IMR-90 (cell line): ENCODE measurements around the gene PRSS8. TPM values are rescaled to one million over a fixed set of nuclear protein-coding genes. Genes with fewer than 3 reads are reported as not detected.

Experiments
- ATAC-seq: fragments of 200-7000 bp; cut with Tn5 transposase; 2 replicates; pipeline ENCODE4 v1.9.1; 2020; ENCODE audit warnings: low read depth, mild to moderate bottlenecking, moderate library complexity
- BruUV-seq: library from RNA; stranded (reverse); fragments of 400-500 nt; replicated peaks from 2 replicates; lab custom pipeline; 2021; lab: Mats Ljungman, UMichigan
- CTCF ChIA-PET: fragments of 300-600 bp; formaldehyde crosslinking; extraction: SDS; loops from one replicate; lab custom pipeline; 2021; ENCODE audit warnings: antibody characterized with exemption; lab: Yijun Ruan, JAX
- POLR2A ChIA-PET: fragments of 300-600 bp; sonication (Branson Sonifier 250); formaldehyde crosslinking; loops from one replicate; lab custom pipeline; 2022; ENCODE audit warnings: antibody characterized with exemption; ENCODE audit not compliant: unreplicated experiment; lab: Charles Lee
- DNase-seq: peaks from one replicate; pipeline ENCODE4 v3.0.0; 2013
- H2AFZ ChIP-seq: replicated peaks from 2 replicates; pipeline ENCODE3; 2013; ENCODE audit warnings: low read length, mild to moderate bottlenecking; ENCODE audit not compliant: poor library complexity
- H2AK5ac ChIP-seq: 2 replicates; pipeline ENCODE4 v1.6.1; 2013; ENCODE audit warnings: low read depth, low read length, inconsistent platforms
- H2AK9ac ChIP-seq: replicated peaks from 2 replicates; pipeline ENCODE3; 2013; ENCODE audit warnings: mild to moderate bottlenecking, low read depth, low read length, moderate library complexity; ENCODE audit not compliant: poor library complexity
- H2BK120ac ChIP-seq: 2 replicates; pipeline ENCODE4 v1.6.1; 2013; ENCODE audit warnings: low read depth, low read length, inconsistent platforms
- H2BK15ac ChIP-seq: 3 replicates; pipeline ENCODE4 v1.6.1; 2013; ENCODE audit warnings: low read depth, low read length, inconsistent platforms
- H2BK20ac ChIP-seq: 2 replicates; pipeline ENCODE4 v1.6.1; 2013; ENCODE audit warnings: low read depth, mild to moderate bottlenecking, inconsistent platforms, low read length, moderate library complexity
- H2BK5ac ChIP-seq: 2 replicates; pipeline ENCODE4 v1.6.1; 2013; ENCODE audit warnings: mild to moderate bottlenecking, low read depth, low read length, inconsistent platforms; ENCODE audit not compliant: poor library complexity, severe bottlenecking
- H3K14ac ChIP-seq: replicated peaks from 2 replicates; pipeline ENCODE4 v1.6.1; 2013; ENCODE audit warnings: low read depth, low read length, inconsistent platforms
- H3K18ac ChIP-seq: 2 replicates; pipeline ENCODE4 v1.6.1; 2013; ENCODE audit warnings: low read depth, low read length, control low read depth
- H3K23ac ChIP-seq: 2 replicates; pipeline ENCODE4 v1.6.1; 2013; ENCODE audit warnings: low read depth, low read length, inconsistent platforms
- H3K27ac ChIP-seq: 2 replicates; pipeline ENCODE4 v1.5.1; 2013; ENCODE audit warnings: mild to moderate bottlenecking, control low read depth, low read length; ENCODE audit not compliant: insufficient read depth
- H3K27me3 ChIP-seq: 2 replicates; pipeline ENCODE4 v1.6.1; 2013; ENCODE audit warnings: low read length; ENCODE audit not compliant: control insufficient read depth, insufficient read depth
- H3K36me3 ChIP-seq: 2 replicates; pipeline ENCODE4 v1.6.1; 2013; ENCODE audit warnings: low read length, mixed read lengths; ENCODE audit not compliant: control insufficient read depth, insufficient read depth
- H3K4ac ChIP-seq: 2 replicates; pipeline ENCODE4 v1.6.1; 2013; ENCODE audit warnings: low read depth, low read length, inconsistent platforms
- H3K4me1 ChIP-seq: 2 replicates; pipeline ENCODE4 v1.6.1; 2013; ENCODE audit warnings: low read length, mixed read lengths; ENCODE audit not compliant: control insufficient read depth, insufficient read depth
- H3K4me2 ChIP-seq: 2 replicates; pipeline ENCODE4 v1.6.1; 2013; ENCODE audit warnings: low read depth, mild to moderate bottlenecking, control low read depth, low read length, moderate library complexity
- H3K4me3 ChIP-seq: 2 replicates; pipeline ENCODE4 v1.5.1; 2013; ENCODE audit warnings: low read depth, mild to moderate bottlenecking, control low read depth, low read length, moderate library complexity; ENCODE audit not compliant: insufficient read depth
- H3K56ac ChIP-seq: 2 replicates; pipeline ENCODE4 v1.6.1; 2013; ENCODE audit warnings: low read length, inconsistent platforms; ENCODE audit not compliant: insufficient read depth; ENCODE audit errors: extremely low read depth
- H3K79me1 ChIP-seq, 2 experiments: 2 replicates each; pipeline ENCODE4 v1.6.1; 2013; ENCODE audit warnings: low read length in 2 of 2, inconsistent platforms in 1 of 2, low read depth in 1 of 2
- H3K9ac ChIP-seq: 2 replicates; pipeline ENCODE4 v1.6.1; 2013; ENCODE audit warnings: low read depth, low read length, control low read depth
- H3K9me1 ChIP-seq: 2 replicates; pipeline ENCODE4 v1.6.1; 2013; ENCODE audit warnings: low read length, inconsistent platforms; ENCODE audit not compliant: insufficient read depth
- H3K9me3 ChIP-seq: 2 replicates; pipeline ENCODE4 v1.6.1; 2013; ENCODE audit warnings: low read length; ENCODE audit not compliant: control insufficient read depth, insufficient read depth
- H4K20me1 ChIP-seq: 2 replicates; pipeline ENCODE4 v1.6.1; 2013; ENCODE audit warnings: low read length, inconsistent platforms; ENCODE audit not compliant: insufficient read depth
- H4K5ac ChIP-seq: 2 replicates; pipeline ENCODE4 v1.6.1; 2013; ENCODE audit warnings: mild to moderate bottlenecking, low read depth, low read length, control low read depth
- H4K8ac ChIP-seq, 2 experiments: 2 replicates each; pipeline ENCODE4 v1.6.1; 2013; ENCODE audit warnings: low read depth in 2 of 2, low read length in 2 of 2, control low read depth in 1 of 2, inconsistent platforms in 1 of 2
- H4K91ac ChIP-seq: 2 replicates; pipeline ENCODE4 v1.6.1; 2013; ENCODE audit warnings: low read depth, low read length, inconsistent platforms; ENCODE audit not compliant: insufficient read depth
- BHLHE40 ChIP-seq: fragments of 150-350 bp; IDR thresholded peaks from 2 replicates; pipeline ENCODE4 v1.6.1; 2016; ENCODE audit warnings: mild to moderate bottlenecking, low read depth, low read length
- CEBPB ChIP-seq: IDR thresholded peaks from 2 replicates; pipeline ENCODE4 v1.6.1; 2012; ENCODE audit warnings: low read depth, low read length, improper control_type of control experiment
- CHD1 ChIP-seq: IDR thresholded peaks from 2 replicates; pipeline ENCODE4 v1.6.1; 2012; ENCODE audit warnings: low read depth, low read length, improper control_type of control experiment
- CTCF ChIP-seq: conservative IDR thresholded peaks from 2 replicates; pipeline ENCODE4 v1.5.1; 2012; ENCODE audit warnings: mild to moderate bottlenecking, low read depth, low read length, improper control_type of control experiment
- ELK1 ChIP-seq: fragments of 150-350 bp; IDR thresholded peaks from 2 replicates; pipeline ENCODE4 v1.6.1; 2016; ENCODE audit warnings: low read depth, mild to moderate bottlenecking, low read length, moderate library complexity, borderline replicate concordance
- MAFK ChIP-seq: IDR thresholded peaks from 2 replicates; pipeline ENCODE4 v1.6.1; 2012; ENCODE audit warnings: low read depth, low read length, improper control_type of control experiment
- MAZ ChIP-seq: IDR thresholded peaks from 2 replicates; pipeline ENCODE4 v1.6.1; 2012; ENCODE audit warnings: low read depth, mild to moderate bottlenecking, low read length, improper control_type of control experiment, moderate library complexity, borderline replicate concordance
- MXI1 ChIP-seq: IDR thresholded peaks from 2 replicates; pipeline ENCODE4 v1.6.1; 2012; ENCODE audit warnings: low read depth, mild to moderate bottlenecking, low read length, moderate library complexity, borderline replicate concordance
- NFE2L2 ChIP-seq: fragments of 150-350 bp; IDR thresholded peaks from 2 replicates; pipeline ENCODE4 v1.6.1; 2016; ENCODE audit warnings: low read depth, mild to moderate bottlenecking, low read length
- POLR2A ChIP-seq: IDR thresholded peaks from 2 replicates; pipeline ENCODE4 v1.6.1; 2012; ENCODE audit warnings: mild to moderate bottlenecking, low read depth, low read length
- RAD21 ChIP-seq: IDR thresholded peaks from 2 replicates; pipeline ENCODE4 v1.6.1; 2012; ENCODE audit warnings: low read length, improper control_type of control experiment
- RCOR1 ChIP-seq: IDR thresholded peaks from 2 replicates; pipeline ENCODE4 v1.6.1; 2012; ENCODE audit warnings: mild to moderate bottlenecking, low read length, improper control_type of control experiment; ENCODE audit not compliant: insufficient replicate concordance
- RFX5 ChIP-seq: IDR thresholded peaks from 2 replicates; pipeline ENCODE4 v1.8.0; 2012; ENCODE audit warnings: low read depth, mild to moderate bottlenecking, low read length, moderate library complexity
- SMC3 ChIP-seq: fragments of 150-350 bp; IDR thresholded peaks from 2 replicates; pipeline ENCODE4 v1.6.1; 2016; ENCODE audit warnings: low read depth, mild to moderate bottlenecking, antibody characterized with exemption, low read length, moderate library complexity
- USF2 ChIP-seq: fragments of 150-350 bp; IDR thresholded peaks from 2 replicates; pipeline ENCODE4 v1.6.1; 2017; ENCODE audit warnings: mild to moderate bottlenecking, antibody characterized with exemption, low read length, low read depth
- WGBS, 2 experiments: methylation state at CpG; one replicate each; pipeline versions ENCODE4 v1.1.5 to v1.1.7; 2013; ENCODE audit warnings: missing lambda C conversion rate in 2 of 2; ENCODE audit not compliant: insufficient read length in 1 of 2; ENCODE audit errors: extremely low coverage in 2 of 2; 5-methylcytosine and 5-hydroxymethylcytosine counted together
- dilution Hi-C: fragments of 300-500 bp; cut with HindIII; formaldehyde crosslinking; loops from one replicate; pipeline ENCODE4 v1.14.3; 2018; ENCODE audit warnings: low sequenced_read_pairs; ENCODE audit not compliant: unreplicated experiment
- in situ Hi-C: fragments of 300-500 bp; cut with MboI; formaldehyde crosslinking; loops from 3 replicates; pipeline ENCODE4 v1.14.3; 2019; ENCODE audit warnings: low sequenced_read_pairs, inconsistent platforms, mixed read lengths
- intact Hi-C: fragments of 100-400 bp; cut with micrococcal nuclease; formaldehyde crosslinking; loops from 2 replicates; pipeline ENCODE4 v1.10.0; 2022
- polyA plus RNA-seq, 3 experiments: library from polyadenylated mRNA; depleted of rRNA; stranded (reverse); fragments of >200 nt; gene quantifications; 2 replicates each; pipeline ENCODE4 v1.2.3, GENCODE V29; 2012; ENCODE audit warnings: low replicate concordance in 1 of 3
- total RNA-seq: library from RNA; depleted of rRNA; stranded (reverse); fragments of >200 nt; gene quantifications from 2 replicates; pipeline ENCODE4 v1.2.3, GENCODE V29; 2012

Gene PRSS8
- total and polyA plus RNA-seq, 2 of the 4 experiments (the other 2 are of a cell fraction): not detected

GRCh38 chr16:31085873-31086628, 49.5 kb downstream of the PRSS8 start:
- Histone ChIP-seq H4K20me1 (peaks cover 15% of the 10 kb centered on the region), H4K91ac (no peak overlapping the region), H3K18ac (no peak overlapping the region), H3K27me3 (no peaks in the 10 kb centered on the region), H3K27ac (no peak overlapping the region), H2BK120ac (no peak overlapping the region), H2AFZ (no peak overlapping the region), H3K9me1 (peaks cover 4% of the 10 kb centered on the region), H3K56ac (no peak overlapping the region), H3K9me3 (no peaks in the 10 kb centered on the region), H2AK5ac (no peak overlapping the region), H3K36me3 (peaks cover 62% of the 10 kb centered on the region), H3K4me2 (no peak overlapping the region), H2AK9ac (no peak overlapping the region), H3K4ac (no peak overlapping the region), H3K4me3 (no peak overlapping the region), H3K14ac (no peak overlapping the region), H4K8ac (no peak overlapping the region), H4K5ac (no peak overlapping the region), H3K79me1 (peaks cover 17 to 54% of the 10 kb centered on the region in 2 experiments), H2BK20ac (no peak overlapping the region), H3K9ac (no peak overlapping the region), H3K23ac (no peak overlapping the region), H2BK5ac (no peak overlapping the region), H3K4me1 (no peaks in the 10 kb centered on the region; the same call in 1 of the 2 replicates), H2BK15ac (no peak overlapping the region)
- in situ Hi-C loops: loop anchor here (10.0 kb wide), 1 partner anchor 101 kb away; the partner anchor contains the start of gene HSD3B7
- DNase-seq (no peak), ATAC-seq (no peak)
- ChIA-PET POLR2A (interaction anchor here (1.0 kb wide), 1 partner anchor 13 kb away, joined by 3 read pairs; the partner anchor contains the start of gene ZNF668), CTCF (interaction anchor here (1.2 kb wide), 1 partner anchor 14 kb away, joined by 4 read pairs; no protein-coding TSS in a partner anchor)
- dilution Hi-C loops: no loop called here
- no peak for TF ChIP-seq MXI1
- TF ChIP-seq RFX5: no peak
- TF ChIP-seq NFE2L2: no peak
- no peak for TF ChIP-seq RAD21
- no peak for TF ChIP-seq USF2
- TF ChIP-seq CHD1: no peak
- no peak for TF ChIP-seq SMC3
- no peak for TF ChIP-seq ELK1
- no peak for TF ChIP-seq POLR2A
- no peak for TF ChIP-seq RCOR1
- no peak for TF ChIP-seq CEBPB
- TF ChIP-seq CTCF: no peak
- TF ChIP-seq BHLHE40: no peak
- no peak for TF ChIP-seq MAFK
- no peak for TF ChIP-seq MAZ
- intact Hi-C loops: no loop called here
- BruUV-seq: no TSS peak
- 78% methylated on average over 13 of the region's 18 CpGs; no CpG with 5 or more reads in 1 of the 2 experiments for WGBS, 2 experiments
